OCI-LY7 (cell line): ENCODE measurements around the gene GCHFR.

Experiments used
- CTCF ChIP-seq: fragments of 200-600 bp; sonication (generic); conservative IDR thresholded peaks from 2 replicates; pipeline ENCODE4 v1.5.1; 2014; ENCODE audit warnings: mild to moderate bottlenecking, antibody characterized with exemption, low read length, moderate library complexity, mixed read lengths
- EZH2phosphoT487 ChIP-seq: fragments of 200-600 bp; sonication (generic); IDR thresholded peaks from 2 replicates; pipeline ENCODE4 v1.6.1; 2018; ENCODE audit warnings: low read depth, borderline replicate concordance, mild to moderate bottlenecking, mixed run types, antibody characterized with exemption, low read length, moderate library complexity, mixed read lengths

- TF ChIP-seq CTCF (no peak), EZH2phosphoT487 (no peak)
Measured at GRCh38 chr15:40793216-40793989, 29.5 kb downstream of the GCHFR start.
